Muscle of leg (tissue), 11 donors: ENCODE measurements around the gene PRKG1. TPM values are rescaled to one million over a fixed set of nuclear protein-coding genes. Genes with fewer than 3 reads are reported as not detected.
"Not testable (repeated sequence)": the region's sequence is repeated elsewhere in the genome, so short reads cannot be mapped to it uniquely, and the experiment has no call there.

Source experiments
- DNase-seq: peaks from one replicate; pipeline ENCODE4 v3.0.0; 2013
- H3K27ac ChIP-seq: one replicate; pipeline ENCODE4 v1.5.1; 2013; ENCODE audit warnings: mild to moderate bottlenecking, low read length, control low read depth
- H3K27me3 ChIP-seq: one replicate; pipeline ENCODE4 v1.6.1; 2013; ENCODE audit warnings: low read length; ENCODE audit not compliant: control insufficient read depth, insufficient read depth
- H3K36me3 ChIP-seq: one replicate; pipeline ENCODE4 v1.6.1; 2013; ENCODE audit warnings: low read length; ENCODE audit not compliant: control insufficient read depth, insufficient read depth
- H3K4me1 ChIP-seq: one replicate; pipeline ENCODE4 v1.6.1; 2013; ENCODE audit warnings: low read length; ENCODE audit not compliant: control insufficient read depth, insufficient read depth
- H3K4me3 ChIP-seq: one replicate; pipeline ENCODE4 v1.5.1; 2013; ENCODE audit warnings: low read length, control low read depth
- H3K9me3 ChIP-seq: replicated peaks from 2 replicates; pipeline ENCODE4 v1.6.1; 2013; ENCODE audit warnings: low read depth, low read length; ENCODE audit not compliant: control insufficient read depth
- WGBS: methylation state at CpG from one replicate; pipeline ENCODE4 v1.1.5; 2013; ENCODE audit warnings: missing lambda C conversion rate; ENCODE audit not compliant: insufficient coverage; 5-methylcytosine and 5-hydroxymethylcytosine counted together
- polyA plus RNA-seq, 8 donors: library from polyadenylated mRNA; unstranded; fragments of 120-200 nt; gene quantifications; one replicate each; pipeline versions ENCODE4 v1.2.1 to v1.2.3, GENCODE V29; 2013; ENCODE audit warnings: inconsistent platforms in 1 of 8, low replicate concordance in 1 of 8; ENCODE audit not compliant: insufficient read length in 8 of 8, insufficient read depth in 1 of 8
- total RNA-seq: library from RNA; stranded (reverse); fragments of 120-200 nt; gene quantifications from one replicate; pipeline ENCODE4 v1.2.4, GENCODE V29; 2013

PRKG1 gene
- total and polyA plus RNA-seq, 9 donors = 23.3 to 59.2 (median 50.3) TPM

- no CpG with 5 or more reads among the region's 6 CpGs for WGBS
- not testable (repeated sequence) for H3K27me3 ChIP-seq, H3K4me1 ChIP-seq, H3K36me3 ChIP-seq, H3K4me3 ChIP-seq, H3K27ac ChIP-seq, DNase-seq, H3K9me3 ChIP-seq
Observed at GRCh38 chr10:51276097-51276496, 201.8 kb downstream of the PRKG1 start.

DNA sequence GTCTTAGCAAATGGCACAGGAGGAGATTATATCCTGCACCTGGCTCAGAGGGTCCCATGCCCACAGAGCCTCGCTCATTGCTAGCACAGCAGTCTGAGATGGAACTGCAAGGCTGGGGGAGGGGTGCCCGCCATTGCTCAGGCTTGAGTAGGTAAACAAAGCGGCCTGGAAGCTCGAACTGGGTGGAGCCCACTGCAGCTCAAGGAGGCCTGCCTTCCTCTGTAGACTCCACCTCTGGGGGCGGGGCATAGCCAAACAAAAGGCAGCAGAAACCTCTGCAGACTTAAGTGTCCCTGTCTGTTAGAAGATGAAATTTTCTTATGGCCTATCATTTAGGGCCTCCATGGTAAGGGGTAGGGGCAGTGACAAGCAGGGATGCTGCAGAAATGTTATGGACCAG is 207.1 kb downstream of the PRKG1 start:
- not testable (repeated sequence) for DNase-seq, H3K4me3 ChIP-seq, H3K27me3 ChIP-seq, H3K27ac ChIP-seq, H3K36me3 ChIP-seq, H3K4me1 ChIP-seq, H3K9me3 ChIP-seq
- WGBS = 93% methylated on average over 3 of the region's 5 CpGs

- no peaks in the 10 kb centered on the region for H3K9me3 ChIP-seq
- 96% methylated on average over 2 of the region's 3 CpGs for WGBS
- no peaks in the 10 kb centered on the region for H3K27me3 ChIP-seq
- no peaks in the 10 kb centered on the region for H3K36me3 ChIP-seq
- no peaks in the 10 kb centered on the region for H3K4me1 ChIP-seq
- no peak overlapping the region for H3K4me3 ChIP-seq
- no peak overlapping the region for H3K27ac ChIP-seq
- DNase-seq = no peak
Observed at GRCh38 chr10:51285601-51286000, 211.3 kb downstream of the PRKG1 start.

DNA sequence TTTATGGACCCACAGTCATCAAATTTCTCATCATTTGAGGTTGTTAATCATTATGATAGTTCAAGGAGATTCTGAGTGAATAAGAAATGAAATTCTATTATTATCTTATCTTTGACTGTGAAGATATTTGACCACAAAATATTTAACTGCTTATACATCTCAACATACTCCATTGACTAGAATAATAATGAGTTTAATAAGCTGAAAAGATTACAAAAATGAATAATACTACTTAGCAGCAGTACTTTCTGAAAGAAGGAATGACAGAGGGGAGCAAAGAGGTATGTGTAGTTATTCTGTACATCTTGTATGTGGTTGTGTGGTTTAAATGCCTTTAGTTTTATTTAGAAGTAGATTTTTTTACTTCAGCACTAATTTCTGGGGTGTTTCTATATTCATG is 214.2 kb downstream of the PRKG1 start:
- Histone ChIP-seq H3K36me3 (no peaks in the 10 kb centered on the region), H3K4me3 (no peak overlapping the region), H3K9me3 (peaks cover under 1% of the 10 kb centered on the region), H3K27ac (no peak overlapping the region), H3K27me3 (no peaks in the 10 kb centered on the region), H3K4me1 (no peaks in the 10 kb centered on the region)
- no peak for DNase-seq

DNA sequence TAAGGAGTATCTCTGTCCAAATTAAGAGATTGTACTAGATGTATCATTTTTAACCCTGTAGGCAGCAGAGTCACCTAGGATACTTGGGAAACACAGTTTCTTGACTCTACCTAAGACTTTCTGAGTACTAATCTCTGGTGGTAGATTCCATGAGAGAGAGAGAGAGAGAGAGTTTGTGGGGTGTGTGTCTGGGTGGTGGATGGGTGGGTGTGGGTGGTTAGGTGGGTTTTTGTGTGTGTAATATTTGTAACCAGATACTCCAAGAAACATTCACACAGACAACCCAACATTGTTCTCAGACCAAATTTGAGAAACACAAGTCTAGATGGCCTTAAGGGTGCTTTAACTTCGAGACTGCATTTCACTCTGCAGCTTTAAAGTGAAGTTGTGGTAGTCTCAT is 215.2 kb downstream of the PRKG1 start:
- no CpG with 5 or more reads among the region's 1 CpG for WGBS
- Histone ChIP-seq H3K27me3 (no peaks in the 10 kb centered on the region), H3K9me3 (peaks cover 7% of the 10 kb centered on the region), H3K27ac (no peak overlapping the region), H3K4me3 (no peak overlapping the region), H3K4me1 (no peaks in the 10 kb centered on the region), H3K36me3 (no peaks in the 10 kb centered on the region)
- no peak for DNase-seq

- Histone ChIP-seq H3K9me3 (peaks cover 9% of the 10 kb centered on the region), H3K27ac (no peak overlapping the region), H3K36me3 (no peaks in the 10 kb centered on the region), H3K4me3 (no peak overlapping the region), H3K27me3 (no peaks in the 10 kb centered on the region), H3K4me1 (no peaks in the 10 kb centered on the region)
- WGBS = no CpG with 5 or more reads among the region's 2 CpGs
- DNase-seq = no peak
Observed at GRCh38 chr10:51291961-51292360, 217.7 kb downstream of the PRKG1 start.

GRCh38 chr10:51297438-51297837 is 223.2 kb downstream of the PRKG1 start:
- H3K27ac ChIP-seq = no peak overlapping the region
- no peak overlapping the region for H3K4me3 ChIP-seq
- no peaks in the 10 kb centered on the region for H3K36me3 ChIP-seq
- no peak for DNase-seq
- H3K9me3 ChIP-seq = peaks cover 9% of the 10 kb centered on the region
- peaks cover 9% of the 10 kb centered on the region for H3K4me1 ChIP-seq
- WGBS = no CpG with 5 or more reads among the region's 2 CpGs
- H3K27me3 ChIP-seq = no peaks in the 10 kb centered on the region

DNA sequence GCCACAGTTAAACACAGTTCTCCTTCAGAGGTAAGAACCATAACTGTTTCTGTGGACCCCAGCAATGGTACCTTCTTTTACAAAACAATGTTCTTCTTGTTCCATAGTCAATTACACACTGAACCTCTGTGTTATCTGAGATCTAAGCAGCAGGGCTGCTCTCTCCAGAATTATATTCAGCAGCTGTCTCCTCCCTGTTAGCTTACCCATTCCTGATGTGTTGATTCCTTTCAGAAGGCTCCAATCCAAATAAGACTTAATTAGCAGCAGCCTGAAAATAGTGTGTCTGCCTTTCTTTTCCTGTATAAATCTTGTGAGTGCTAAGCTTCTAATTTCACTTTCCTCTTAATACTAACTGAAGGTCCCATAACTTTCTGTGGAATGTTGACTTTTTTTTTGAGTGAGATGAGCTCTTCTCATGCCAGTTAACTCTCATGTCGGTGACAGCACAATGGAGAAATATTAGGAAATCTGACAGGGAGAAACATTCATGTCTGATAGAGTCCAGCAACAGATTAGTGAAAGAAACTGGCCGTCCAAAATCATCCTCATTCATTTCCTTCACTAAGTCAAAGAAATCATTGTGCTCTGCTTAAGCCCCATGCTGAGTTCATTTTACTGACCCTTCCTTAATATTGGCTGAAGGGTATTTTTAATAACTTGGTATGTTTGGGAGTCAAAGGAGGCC is 226.5 kb downstream of the PRKG1 start:
- DNase-seq = peak; percentile 70
- H3K9me3 ChIP-seq = no peaks in the 10 kb centered on the region
- H3K36me3 ChIP-seq = no peaks in the 10 kb centered on the region
- H3K27me3 ChIP-seq = no peaks in the 10 kb centered on the region
- H3K27ac ChIP-seq = peak overlapping the region; percentile 43
- WGBS = 43% methylated on average over 1 of the region's 2 CpGs
- H3K4me1 ChIP-seq = peaks cover 11% of the 10 kb centered on the region
- H3K4me3 ChIP-seq = no peak overlapping the region

DNA sequence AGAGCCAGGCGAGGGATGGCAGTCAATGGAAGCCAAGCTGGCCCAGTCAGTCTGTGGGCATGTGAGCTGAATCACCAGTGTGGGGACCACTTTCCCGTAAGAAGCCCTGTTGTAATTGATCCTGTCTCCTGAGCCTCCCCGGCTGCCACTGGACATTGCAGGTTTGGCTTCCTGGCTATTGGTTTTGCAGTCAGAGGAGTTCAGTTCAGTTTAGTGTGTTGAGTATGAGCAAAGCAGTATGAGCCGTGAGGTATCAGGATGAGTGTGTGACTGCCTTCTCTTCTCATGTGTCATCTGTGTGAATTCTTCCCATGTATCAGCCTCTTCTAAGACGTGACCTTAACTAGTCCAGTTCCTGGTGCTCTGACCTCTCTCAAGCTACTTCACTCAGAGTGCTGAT is 227.4 kb downstream of the PRKG1 start:
- peaks cover 11% of the 10 kb centered on the region for H3K4me1 ChIP-seq
- no peaks in the 10 kb centered on the region for H3K27me3 ChIP-seq
- no peaks in the 10 kb centered on the region for H3K9me3 ChIP-seq
- H3K27ac ChIP-seq = peak overlapping the region; percentile 43
- no peak overlapping the region for H3K4me3 ChIP-seq
- H3K36me3 ChIP-seq = no peaks in the 10 kb centered on the region
- peak; percentile 53 for DNase-seq
- WGBS = 40% methylated on average over 3 of the region's 5 CpGs

GRCh38 chr10:51302316-51302715 is 228.0 kb downstream of the PRKG1 start:
- Histone ChIP-seq H3K36me3 (no peaks in the 10 kb centered on the region), H3K27me3 (no peaks in the 10 kb centered on the region), H3K4me1 (peaks cover 11% of the 10 kb centered on the region), H3K4me3 (no peak overlapping the region), H3K27ac (peak overlapping the region; percentile 59), H3K9me3 (no peaks in the 10 kb centered on the region)
- whole genome bisulfite sequencing = no CpG with 5 or more reads among the region's 1 CpG
- DNase-seq = peak; percentile 40

- DNase-seq = no peak
- no CpG with 5 or more reads among the region's 1 CpG for WGBS
- peaks cover 2% of the 10 kb centered on the region for H3K4me1 ChIP-seq
- no peak overlapping the region for H3K27ac ChIP-seq
- no peak overlapping the region for H3K4me3 ChIP-seq
- no peaks in the 10 kb centered on the region for H3K36me3 ChIP-seq
- no peaks in the 10 kb centered on the region for H3K9me3 ChIP-seq
- H3K27me3 ChIP-seq = no peaks in the 10 kb centered on the region
Observed at GRCh38 chr10:51308116-51308515, 233.8 kb downstream of the PRKG1 start.
